ENCODE results near the gene SNAP23.
"Not testable (repeated sequence)": the region's sequence is repeated elsewhere in the genome, so short reads cannot be mapped to it uniquely, and the experiment has no call there.

SNAP23 gene

GRCh38 chr15:42553554-42553953 lies 58.1 kb downstream of the SNAP23 start:
- H3K4me3 ChIP-seq (ENCODE audit: low read depth, low read length) = no peak overlapping the region
- no peak for DNase-seq (ENCODE audit: low read depth)
- no peak for TF ChIP-seq CTCF (IDR thresholded peaks at IDR 0.05; ENCODE audit: low read depth, low read length, missing control alignments)

- not testable (repeated sequence) for H3K4me3 ChIP-seq (ENCODE audit: low read depth, low read length); DNase-seq (ENCODE audit: low read depth)
Measured at GRCh38 chr15:42556550-42557207, 61.2 kb downstream of the SNAP23 start.

GRCh38 chr15:42558739-42559138 lies 63.3 kb downstream of the SNAP23 start:
- no peak overlapping the region for H3K4me3 ChIP-seq (ENCODE audit: low read depth, low read length)
- no peak for DNase-seq (ENCODE audit: low read depth)
- TF ChIP-seq CTCF (IDR thresholded peaks at IDR 0.05; ENCODE audit: low read depth, low read length, missing control alignments) = no peak

- peak within 1 kb of the TSS; percentile 71 for H3K4me3 ChIP-seq (ENCODE audit: low read depth, low read length)
- TF ChIP-seq CTCF (IDR thresholded peaks at IDR 0.05; ENCODE audit: low read depth, low read length, missing control alignments) = no peak
- peak; percentile 88 for DNase-seq (ENCODE audit: low read depth)
Measured at GRCh38 chr15:42575188-42576039, 80.0 kb downstream of the SNAP23 start, which contains the start of gene STARD9. Gene STARD9 (plus strand): TSS chr15:42575606. CDS start chr15:42575716, 110 bp downstream.

- TF ChIP-seq CTCF (IDR thresholded peaks at IDR 0.05; ENCODE audit: low read depth, low read length, missing control alignments) = no peak
- H3K4me3 ChIP-seq (ENCODE audit: low read depth, low read length) = peak overlapping the region; percentile 71
- DNase-seq (ENCODE audit: low read depth) = no peak
Measured at GRCh38 chr15:42576040-42576594, 80.7 kb downstream of the SNAP23 start.

GRCh38 chr15:42576776-42577175 lies 81.3 kb downstream of the SNAP23 start:
- no peak for TF ChIP-seq CTCF (IDR thresholded peaks at IDR 0.05; ENCODE audit: low read depth, low read length, missing control alignments)
- DNase-seq (ENCODE audit: low read depth) = no peak
- peak overlapping the region; percentile 71; the same call in 1 of the 2 replicates for H3K4me3 ChIP-seq (ENCODE audit: low read depth, low read length)

- no peak overlapping the region for H3K4me3 ChIP-seq (ENCODE audit: low read depth, low read length)
- TF ChIP-seq CTCF (IDR thresholded peaks at IDR 0.05; ENCODE audit: low read depth, low read length, missing control alignments) = no peak
- DNase-seq (ENCODE audit: low read depth) = no peak
Measured at GRCh38 chr15:42577514-42578031, 82.1 kb downstream of the SNAP23 start.
